Frontal cortex (tissue), 4 donors: ENCODE measurements around the gene ANKRD33B. TPM values are rescaled to one million over a fixed set of nuclear protein-coding genes. Genes with fewer than 3 reads are reported as not detected.
"Not testable (repeated sequence)": the region's sequence is repeated elsewhere in the genome, so short reads cannot be mapped to it uniquely, and the experiment has no call there.

Source experiments
- DNase-seq, 2 donors: peaks; one replicate each; pipeline ENCODE4 v3.0.0; 2012; ENCODE audit warnings: low spot score in 2 of 2
- FAIRE-seq: peaks from 2 replicates; lab custom pipeline; 2012; peaks lifted over from hg19 to GRCh38; lab: Jason Lieb, UNC
- total RNA-seq: library from RNA; depleted of rRNA; stranded (reverse); fragments of >200 nt; gene quantifications from one replicate; pipeline ENCODE4 v1.2.3, GENCODE V29; 2014
- donor health status: control.
- donor health status: control.
- donor health status: control.

The ANKRD33B gene
- total RNA-seq, 1 donor from 2014 or later, result 1.6 TPM

DNA sequence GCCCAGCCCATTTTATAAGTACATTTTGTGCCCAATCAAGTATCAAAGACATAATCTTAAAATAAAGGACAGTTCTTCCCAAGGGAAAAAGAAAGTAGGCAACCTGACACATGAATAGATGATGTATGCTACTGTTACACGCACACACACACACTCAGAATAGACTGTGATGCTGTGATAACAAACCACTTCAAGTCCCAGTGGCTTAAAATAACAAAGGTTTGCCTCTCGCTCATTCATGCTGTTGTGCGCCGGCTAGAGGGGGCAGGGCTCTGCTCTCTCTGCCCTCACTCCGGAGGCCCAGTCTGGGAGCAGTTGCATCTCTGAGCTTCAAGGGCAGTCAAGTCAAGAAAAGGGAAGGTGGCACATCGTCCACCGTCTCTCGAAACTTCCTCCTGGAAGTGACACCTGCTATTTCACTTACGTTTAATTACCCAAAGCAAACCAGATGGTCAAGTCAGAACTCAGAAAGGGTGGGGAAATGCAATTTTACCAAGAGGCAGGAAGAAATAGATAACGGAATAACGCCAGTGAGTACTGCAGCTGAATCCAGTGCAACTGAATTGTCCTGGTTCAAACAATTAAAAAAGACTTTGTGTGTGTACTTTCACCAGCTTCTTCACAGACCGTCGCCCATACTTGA is 43.3 kb downstream of the ANKRD33B start:
- FAIRE-seq (no peak), DNase-seq (no peak)

DNA sequence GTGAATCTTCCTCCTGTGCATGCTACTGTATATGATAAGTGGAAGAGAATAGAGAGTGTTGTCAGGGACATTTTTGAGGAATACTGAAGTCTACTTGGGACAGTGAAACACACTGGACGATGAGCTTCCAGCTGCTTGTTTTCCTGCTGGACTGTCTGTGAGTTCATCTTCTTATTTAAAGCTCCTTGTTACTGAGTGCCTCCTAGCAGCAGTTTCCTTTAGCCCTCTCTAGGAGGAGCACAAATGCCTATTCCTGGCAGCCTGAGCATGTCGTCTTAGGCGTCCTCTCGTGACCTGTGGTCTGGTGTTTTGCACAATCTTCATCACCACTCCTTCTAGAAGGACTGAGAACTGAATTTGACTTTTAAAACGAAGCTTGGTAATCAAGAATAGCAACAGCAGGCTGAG is 43.8 kb downstream of the ANKRD33B start:
- no peak for DNase-seq
- no peak for FAIRE-seq

DNA sequence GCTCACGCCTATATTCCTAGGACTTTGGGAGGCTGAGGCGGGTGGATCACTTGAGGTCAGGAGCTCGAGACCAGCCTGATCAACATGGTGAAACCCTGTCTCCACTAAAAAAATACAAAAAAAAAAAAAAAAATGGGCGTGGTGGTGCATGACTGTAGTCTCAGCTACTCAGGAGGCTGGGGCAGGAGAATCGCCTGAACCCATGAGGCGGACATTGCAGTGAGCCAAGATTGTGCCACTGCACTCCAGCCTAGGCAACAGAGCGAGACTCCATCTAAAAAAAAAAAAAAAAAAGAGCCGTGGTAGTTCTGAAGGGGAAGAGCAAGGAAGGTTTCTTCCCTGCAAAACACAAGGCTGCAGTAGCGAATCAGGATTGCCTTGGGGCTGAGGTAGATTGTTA is 44.2 kb downstream of the ANKRD33B start:
- DNase-seq, FAIRE-seq: not testable (repeated sequence)

DNA sequence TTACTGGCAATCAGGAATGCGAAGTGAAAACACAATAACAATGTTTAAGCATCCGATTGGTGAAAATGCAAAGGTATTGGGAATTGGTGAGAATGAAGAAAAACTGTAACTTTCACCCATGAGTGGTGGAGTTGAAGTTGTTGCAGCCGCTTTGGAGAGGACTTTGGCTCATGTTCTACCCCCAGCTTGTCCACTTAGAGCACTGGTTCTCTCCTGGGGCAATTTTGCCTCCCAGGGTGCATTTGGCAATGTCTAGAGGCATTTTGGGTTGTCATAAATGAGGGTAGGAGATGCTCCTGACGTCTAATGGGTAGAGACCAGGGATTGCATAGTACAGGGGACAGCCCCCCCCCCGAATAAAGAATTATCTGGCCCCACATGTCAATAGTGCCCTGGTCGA is 46.2 kb downstream of the ANKRD33B start:
- DNase-seq (no peak), FAIRE-seq (no peak)

DNA sequence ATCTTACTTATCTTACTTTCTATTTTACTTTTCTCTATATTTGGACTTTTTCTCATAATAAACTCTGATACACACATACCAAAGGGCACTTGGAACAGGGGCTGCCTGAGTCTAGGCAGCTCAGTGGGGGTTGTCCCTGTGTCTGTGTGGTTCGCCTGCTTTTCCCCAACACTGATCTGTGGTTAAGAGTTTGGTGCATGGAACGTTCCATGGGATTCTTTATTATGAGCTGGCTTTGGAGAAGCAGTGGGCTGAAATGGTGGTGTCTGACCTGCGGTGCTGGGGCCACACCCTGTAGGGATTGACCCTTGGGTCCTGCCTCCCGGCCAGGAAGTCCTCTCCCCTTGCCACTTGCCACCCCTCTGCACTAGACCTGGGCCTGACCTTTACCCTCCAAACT is 47.4 kb downstream of the ANKRD33B start:
- DNase-seq, result no peak
- no peak for FAIRE-seq

DNA sequence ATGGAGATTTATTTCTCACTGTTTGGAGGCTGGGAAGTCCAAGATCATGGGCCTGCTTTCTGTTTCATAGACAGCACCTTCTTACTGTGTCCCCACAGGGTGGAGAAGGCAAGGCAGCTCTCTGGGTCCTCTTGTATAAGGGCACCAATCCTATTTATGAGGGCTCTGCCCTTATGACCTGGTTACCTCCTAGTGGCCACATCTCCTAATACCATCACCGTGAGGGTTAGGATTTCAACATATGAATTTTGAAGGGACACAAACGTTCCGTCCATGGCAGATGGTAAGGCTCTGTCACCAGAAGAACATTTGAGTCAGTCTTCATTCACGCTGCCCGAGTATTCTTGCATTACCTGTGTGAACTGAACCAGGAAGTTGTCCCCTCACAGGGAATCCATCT is 48.4 kb downstream of the ANKRD33B start:
- FAIRE-seq (no peak), DNase-seq (no peak)

DNA sequence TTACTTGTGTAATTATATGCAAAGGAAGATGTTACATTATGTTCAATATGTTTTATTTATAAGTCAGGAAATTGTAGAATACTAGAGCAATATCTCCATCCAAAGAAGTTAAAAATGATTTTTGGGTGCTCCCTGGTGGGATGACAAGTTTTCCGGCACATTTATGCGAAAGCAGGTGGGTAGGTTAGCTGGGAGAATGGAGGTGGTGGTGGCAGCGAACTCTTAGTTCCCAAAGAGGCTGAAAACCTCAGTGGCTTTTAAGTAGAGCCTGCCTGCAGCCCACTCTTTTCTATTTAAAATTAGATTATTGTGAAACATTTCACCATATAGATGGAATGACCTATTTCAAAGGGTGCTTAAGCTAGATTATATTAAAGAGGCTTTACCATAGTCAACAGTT is 51.8 kb downstream of the ANKRD33B start:
- DNase-seq, result no peak
- FAIRE-seq, result no peak

DNA sequence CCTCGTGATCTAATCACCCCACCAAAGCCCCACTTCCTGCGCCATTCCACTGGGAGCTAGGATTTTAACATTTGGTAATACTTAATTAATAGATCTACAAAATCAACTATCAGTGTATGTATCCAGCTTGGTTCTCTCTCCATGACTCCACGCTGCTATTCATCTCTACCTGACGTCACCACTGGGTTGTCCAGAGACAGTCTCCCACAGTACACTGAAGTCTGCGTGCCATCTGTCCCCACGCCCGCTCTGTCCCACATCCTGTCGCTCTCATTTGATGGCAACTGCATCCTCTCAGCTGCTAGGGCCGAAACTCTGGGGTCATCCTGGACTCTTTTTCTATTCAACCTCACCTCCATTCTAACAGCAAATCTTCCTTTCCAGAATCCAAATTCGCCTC is 53.2 kb downstream of the ANKRD33B start:
- DNase-seq, result no peak
- no peak for FAIRE-seq

DNA sequence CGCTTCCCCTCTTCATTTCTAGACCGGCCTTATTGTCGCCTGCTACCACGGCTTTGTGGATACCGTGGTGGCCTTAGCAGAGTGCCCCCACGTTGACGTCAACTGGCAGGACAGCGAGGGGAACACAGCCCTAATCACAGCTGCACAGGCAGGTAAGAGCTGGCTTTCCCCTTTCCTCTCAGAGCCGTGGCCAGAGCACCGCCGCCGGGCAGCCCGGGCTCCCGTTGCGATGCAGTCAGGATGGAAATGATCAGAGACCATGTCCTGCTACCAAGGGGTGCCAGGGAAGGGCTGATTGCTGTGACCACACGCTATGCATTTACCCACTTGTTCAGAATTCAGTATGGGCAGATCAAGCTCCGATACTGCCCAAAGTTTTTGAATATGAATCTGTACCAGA is 54.4 kb downstream of the ANKRD33B start:
- FAIRE-seq, result no peak
- no peak for DNase-seq

DNA sequence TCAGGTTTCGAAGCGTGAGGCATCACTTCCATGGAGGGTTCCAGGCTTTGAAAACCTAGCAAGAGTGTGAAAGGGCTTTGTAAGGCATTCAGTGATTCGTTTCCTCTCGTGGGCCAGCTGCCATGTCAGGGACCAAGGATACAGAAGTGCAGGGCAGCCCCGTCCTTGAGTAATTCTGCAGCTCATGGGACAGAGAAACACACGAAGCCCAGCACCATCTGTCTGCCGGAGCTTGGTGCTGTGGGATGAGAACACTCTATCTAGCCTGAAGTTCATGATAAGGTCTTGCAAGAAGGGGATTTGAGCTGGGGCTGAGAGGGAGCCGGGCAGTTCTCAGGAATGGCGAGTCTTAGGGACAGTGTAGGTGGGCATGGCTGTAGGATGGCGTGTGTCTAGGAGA is 55.8 kb downstream of the ANKRD33B start:
- DNase-seq (no peak), FAIRE-seq (no peak)

DNA sequence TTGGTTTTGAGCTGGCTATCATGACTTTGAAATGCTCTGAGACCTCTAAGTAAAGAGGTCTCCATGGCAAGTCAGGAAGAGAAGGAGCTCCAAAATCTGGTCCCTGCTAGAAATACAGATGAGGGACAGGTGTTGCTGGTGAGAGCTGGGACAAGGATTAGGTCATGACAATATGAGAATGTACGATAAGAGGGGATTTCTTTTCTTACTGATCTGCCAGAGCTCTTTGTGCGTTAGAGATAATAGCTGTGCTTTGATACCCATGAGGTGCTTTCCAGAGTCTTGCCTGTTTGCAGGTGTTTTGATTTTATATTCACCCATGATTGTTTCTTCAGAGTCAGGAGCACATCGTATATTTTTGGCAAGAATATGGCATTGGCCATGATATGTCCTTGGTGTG is 56.5 kb downstream of the ANKRD33B start:
- no peak for DNase-seq
- FAIRE-seq, result no peak

DNA sequence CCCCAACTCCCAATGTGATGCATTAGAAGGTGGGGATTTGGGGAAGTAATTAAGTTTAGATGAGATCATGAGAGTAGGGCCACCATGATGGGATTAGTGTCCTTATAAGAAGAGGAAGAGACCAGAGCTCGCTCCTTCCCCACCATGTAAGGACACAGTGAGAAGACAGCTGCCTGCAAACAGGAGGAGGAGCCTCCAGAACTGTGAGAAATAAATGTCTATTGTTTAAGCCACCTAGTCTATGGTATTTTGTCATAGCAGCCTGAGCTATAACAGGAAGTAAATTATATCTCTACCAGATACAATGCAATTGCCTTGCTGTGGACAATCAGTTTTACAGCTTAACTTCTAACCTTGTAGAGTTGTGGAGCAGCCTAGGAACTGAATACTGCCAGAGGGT is 58.0 kb downstream of the ANKRD33B start:
- FAIRE-seq, result no peak
- no peak for DNase-seq

DNA sequence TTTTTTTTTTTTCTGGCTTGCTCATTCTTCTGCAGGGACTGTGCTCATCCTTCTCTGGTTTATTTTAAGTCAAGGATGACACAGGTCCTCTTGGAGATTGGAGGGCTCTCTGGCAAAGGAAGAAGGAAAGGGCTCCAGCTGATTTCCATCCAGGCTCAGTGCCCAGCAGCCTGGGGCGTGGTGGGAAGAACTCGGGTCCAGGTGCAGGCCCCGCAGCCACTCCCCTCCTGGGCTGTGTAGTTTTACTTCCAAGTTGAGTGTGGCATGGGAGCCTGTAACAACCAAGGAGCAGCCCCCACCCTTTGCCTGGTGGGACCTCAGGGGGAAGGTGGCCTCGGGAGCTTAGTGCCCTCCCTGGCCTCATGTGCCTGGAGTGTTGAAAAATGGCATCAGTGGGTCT is 58.9 kb downstream of the ANKRD33B start:
- no peak for DNase-seq
- FAIRE-seq, result no peak

DNA sequence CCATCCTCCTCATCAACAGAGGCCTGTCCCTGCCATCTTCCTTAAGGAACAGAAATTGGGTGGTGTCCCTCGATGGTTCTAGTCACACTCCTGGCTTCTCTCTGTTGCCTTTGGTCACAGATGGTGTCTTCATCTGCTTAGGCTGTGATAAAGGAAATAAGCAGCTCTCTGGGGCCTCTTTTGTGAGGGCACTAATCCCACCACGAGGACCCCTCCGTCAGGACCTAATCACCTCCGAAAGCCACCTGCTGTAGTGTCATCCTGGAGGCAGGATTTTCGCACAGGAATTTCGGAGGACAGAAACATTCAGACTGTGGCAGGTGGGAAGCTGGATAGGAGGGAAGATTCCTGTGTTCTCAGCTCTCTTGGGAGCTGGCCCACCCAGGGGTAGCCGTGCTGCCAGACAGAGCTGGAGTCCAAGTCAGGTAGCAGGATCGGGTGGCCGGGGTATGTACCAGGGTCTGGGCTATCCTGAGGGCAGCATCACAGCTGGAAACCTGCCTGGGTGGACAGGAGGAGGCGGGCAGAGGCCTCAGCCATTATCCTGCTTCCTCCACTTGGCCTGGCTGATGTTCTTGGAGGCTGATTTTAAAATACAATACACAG is 59.5 kb downstream of the ANKRD33B start:
- no peak for DNase-seq
- FAIRE-seq, result no peak

DNA sequence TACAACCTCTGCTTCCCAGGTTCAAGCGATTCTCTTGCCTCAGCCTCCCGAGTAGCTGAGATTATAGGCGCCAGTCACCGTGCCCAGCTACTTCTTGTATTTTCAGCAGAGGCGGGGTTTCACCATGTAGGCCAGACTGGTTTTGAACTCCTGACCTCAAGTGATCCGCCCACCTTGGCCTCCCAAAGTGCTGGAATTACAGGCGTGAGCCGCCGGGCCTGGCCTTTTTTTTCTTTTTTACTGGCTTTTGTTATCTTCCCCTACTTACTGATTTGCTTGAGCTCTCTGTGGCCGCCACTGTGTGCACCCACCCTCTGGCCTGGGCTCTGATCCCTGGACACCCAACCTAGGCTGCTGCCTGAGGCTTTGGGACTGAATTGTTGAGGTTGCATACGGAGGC is 60.3 kb downstream of the ANKRD33B start:
- DNase-seq (no peak), FAIRE-seq (no peak)

DNA sequence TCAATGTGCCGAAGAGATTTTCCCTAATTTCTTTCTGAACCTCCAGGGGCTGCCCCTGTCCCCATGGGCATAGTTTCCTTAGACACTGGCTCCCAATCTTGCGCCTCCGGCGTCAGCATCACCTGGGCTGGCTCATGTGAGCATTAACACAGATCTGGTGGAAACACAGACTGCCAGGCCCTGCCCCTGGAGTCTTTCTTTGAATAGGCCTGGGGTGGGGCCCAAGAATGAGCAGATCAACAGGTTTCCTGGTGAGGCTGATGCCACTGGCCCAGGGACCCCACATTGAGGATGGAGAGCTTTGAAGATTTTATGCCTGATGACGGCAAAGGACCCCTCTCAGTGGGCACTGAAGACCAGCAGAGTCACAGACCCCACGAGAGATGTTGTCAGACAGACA is 60.8 kb downstream of the ANKRD33B start:
- DNase-seq, result no peak

DNA sequence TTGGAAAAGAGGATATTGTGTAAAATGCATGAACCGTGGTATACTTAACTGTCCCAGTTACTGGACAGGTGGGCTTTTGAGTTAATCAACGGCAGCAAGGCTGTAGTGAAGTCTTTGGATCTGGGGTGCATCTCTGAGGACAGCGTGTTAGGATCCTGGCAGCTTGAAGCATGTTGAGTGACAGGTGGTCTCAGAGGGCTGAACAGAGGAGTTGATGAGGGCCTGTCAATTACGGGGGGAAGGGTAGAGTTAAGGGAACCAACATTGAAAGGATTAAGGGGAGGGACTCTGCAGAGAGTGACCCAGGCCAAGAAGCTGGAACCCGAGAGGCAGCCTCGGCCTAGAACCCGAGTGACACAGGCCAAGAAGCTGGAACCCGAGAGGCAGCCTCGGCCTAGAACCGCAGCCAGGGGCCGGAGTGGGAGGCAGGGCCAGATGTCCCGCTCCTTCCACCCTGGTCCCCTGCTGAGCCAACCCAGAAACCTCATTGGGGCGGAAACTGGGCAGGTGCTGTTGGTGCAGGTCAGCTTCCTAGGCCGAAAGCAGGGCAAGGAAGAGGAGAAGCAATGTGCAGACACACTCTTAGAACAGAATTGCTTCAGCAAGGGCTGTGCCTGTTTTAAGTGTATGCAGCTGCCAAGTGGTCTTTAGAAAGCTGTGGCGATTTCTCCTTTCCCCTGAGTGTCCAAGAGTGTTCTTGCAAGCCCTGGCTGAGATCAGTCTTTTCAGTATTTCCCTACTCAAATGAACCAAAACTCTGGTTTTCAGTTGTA is 62.0 kb downstream of the ANKRD33B start:
- FAIRE-seq (no peak), DNase-seq (no peak)

More for the DNA sequence above, 60.8 kb downstream of the ANKRD33B start:
- no peak for FAIRE-seq

DNA sequence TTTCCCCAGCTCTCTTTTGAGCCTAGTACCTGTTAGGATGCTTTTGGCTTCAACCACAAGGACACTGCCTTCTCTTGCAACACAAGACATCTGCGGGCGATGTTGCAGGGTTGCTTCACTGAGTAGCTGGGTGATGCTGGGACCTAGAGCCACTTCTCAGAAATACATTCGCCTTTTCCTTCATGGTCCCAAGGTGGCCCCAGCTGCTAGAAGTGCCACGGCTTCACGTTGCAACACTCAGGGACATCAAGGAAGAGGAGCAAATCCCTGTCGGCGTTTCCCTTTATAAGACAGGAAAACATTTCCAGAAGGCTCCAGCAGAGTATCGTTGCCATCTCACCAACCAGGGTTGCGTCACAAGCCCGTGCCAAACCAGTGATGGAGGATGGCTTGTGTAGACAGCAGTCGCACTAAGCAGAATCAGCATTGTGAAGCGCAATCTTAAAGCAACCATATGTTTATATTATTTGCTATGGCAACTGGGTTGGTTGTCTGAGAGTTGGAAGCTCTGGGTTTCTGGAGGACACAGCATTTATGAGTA is 62.7 kb downstream of the ANKRD33B start:
- DNase-seq (no peak), FAIRE-seq (no peak)

DNA sequence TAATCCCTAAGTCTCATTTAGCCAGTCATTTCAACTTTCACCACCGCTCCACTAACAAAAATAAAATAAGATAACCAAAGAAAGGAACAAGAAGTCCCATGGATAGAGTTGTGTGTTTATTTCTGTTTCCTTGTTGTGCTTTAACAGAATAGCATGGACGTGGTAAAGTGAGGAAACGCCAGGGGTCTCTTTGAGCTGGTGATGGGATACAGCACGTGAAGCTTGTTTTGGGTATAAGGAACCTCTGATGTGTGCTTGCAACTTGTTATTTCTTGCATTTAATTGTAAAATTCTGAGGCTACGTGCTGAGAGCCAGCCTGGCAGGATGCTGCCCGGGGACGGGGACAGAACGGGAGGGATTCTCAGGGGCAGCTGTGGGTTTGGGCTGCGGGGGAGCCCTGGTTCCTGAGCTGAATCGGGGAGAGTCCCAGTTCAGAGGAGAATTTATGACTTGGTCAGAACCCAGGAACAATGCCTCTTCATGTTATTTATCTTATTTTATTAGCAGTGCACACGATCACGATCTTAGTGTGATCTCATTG is 63.4 kb downstream of the ANKRD33B start:
- no peak for DNase-seq

DNA sequence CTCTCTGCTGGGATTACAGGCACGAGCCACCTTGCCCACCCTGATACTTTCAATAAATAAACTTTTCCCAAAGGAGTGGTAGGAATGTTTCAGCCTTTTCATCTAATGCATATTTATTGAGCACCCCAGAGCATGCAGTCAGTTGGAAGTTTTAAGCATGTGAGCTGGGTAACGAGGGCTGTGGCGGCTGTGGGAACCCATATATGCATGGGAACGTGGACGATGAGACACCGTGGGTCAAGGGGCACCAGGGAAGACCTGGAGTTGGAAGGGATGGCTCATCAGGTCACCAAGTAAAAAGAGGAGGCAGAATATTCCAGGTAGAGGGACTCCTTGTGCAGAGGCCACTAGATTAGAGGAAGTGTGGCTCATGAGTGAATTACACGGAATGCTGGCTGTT is 64.7 kb downstream of the ANKRD33B start:
- no peak for FAIRE-seq
- no peak for DNase-seq

More for the DNA sequence above, 63.4 kb downstream of the ANKRD33B start:
- FAIRE-seq, result no peak

DNA sequence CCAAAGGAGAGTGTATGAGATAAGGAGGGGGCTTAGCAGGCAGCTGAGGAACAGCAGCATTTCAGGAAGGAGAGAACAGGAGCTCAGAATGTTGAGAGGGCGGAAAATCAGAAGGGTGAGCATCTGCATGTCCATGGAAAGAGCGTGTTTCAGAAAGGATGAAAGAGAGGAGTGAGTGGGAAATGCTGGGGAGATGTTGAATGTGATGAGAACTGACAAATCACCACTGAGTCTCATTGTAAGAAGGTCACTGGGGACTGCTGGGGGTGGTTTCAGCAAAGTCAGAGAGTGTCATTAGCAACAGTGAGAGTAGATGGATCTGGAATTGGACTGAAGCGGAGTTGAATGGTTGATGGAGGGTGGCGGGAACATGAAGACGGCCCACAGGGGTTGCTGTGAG is 65.8 kb downstream of the ANKRD33B start:
- DNase-seq (no peak), FAIRE-seq (no peak)
